B cell (primary cell): ENCODE data around the gene ADAMTS17. TPM values are rescaled to one million over a fixed set of nuclear protein-coding genes. Genes with fewer than 3 reads are reported as not detected.

Experiments
- ATAC-seq: fragments of 200-7000 bp; cut with Tn5 transposase; one replicate; pipeline ENCODE4 v1.10.0; 2021; ENCODE audit warnings: low read depth, mild to moderate bottlenecking, moderate number of reproducible peaks, moderate library complexity
- CTCF ChIA-PET: fragments of 350-600 bp; sonication (Branson Sonifier 250); formaldehyde crosslinking; loops from one replicate; lab custom pipeline; 2021; ENCODE audit warnings: antibody characterized with exemption, inconsistent platforms; lab: Charles Lee
- POLR2A ChIA-PET: fragments of 350-600 bp; sonication (Branson Sonifier 250); formaldehyde crosslinking; loops from one replicate; lab custom pipeline; 2021; ENCODE audit warnings: antibody characterized with exemption; lab: Charles Lee
- DNase-seq: peaks from one replicate; pipeline ENCODE4 v3.0.0; 2013
- H2AFZ ChIP-seq: 2 replicates; pipeline ENCODE4 v1.6.1; 2012; ENCODE audit warnings: mild to moderate bottlenecking, low read depth, low read length; ENCODE audit not compliant: insufficient read depth, poor library complexity, severe bottlenecking
- H3K27ac ChIP-seq, 2 donors: 1 replicate in 1 of 2; 2 replicates in 1 of 2; pipeline ENCODE4 v1.5.1; 2012 to 2013; ENCODE audit warnings: low read length in 2 of 2, mild to moderate bottlenecking in 2 of 2, moderate library complexity in 1 of 2
- H3K27me3 ChIP-seq, 4 experiments: fragments of 200-600 bp in 1 of 4; sonication (generic) in 1 of 4; replicated peaks in 1 of 4; 1 replicate in 2 of 4; 2 replicates in 2 of 4; pipeline versions ENCODE4 v1.6.1 to v1.7.0; 2013 to 2016; ENCODE audit warnings: low read length in 3 of 4, mild to moderate bottlenecking in 2 of 4, mixed read lengths in 1 of 4, moderate library complexity in 1 of 4; ENCODE audit not compliant: insufficient read depth in 4 of 4, control insufficient read depth in 3 of 4; ENCODE audit errors: control extremely low read depth in 1 of 4
- H3K36me3 ChIP-seq, 2 experiments: replicated peaks in 1 of 2; 1 replicate in 1 of 2; 2 replicates in 1 of 2; pipeline versions ENCODE4 v1.6.1 to v1.7.1; 2013; ENCODE audit warnings: low read length in 1 of 2; ENCODE audit not compliant: insufficient read depth in 2 of 2, control insufficient read depth in 1 of 2; ENCODE audit errors: control extremely low read depth in 1 of 2, extremely low read depth in 1 of 2
- H3K4me1 ChIP-seq, 2 donors: fragments of 200-600 bp in 1 of 2; sonication (generic) in 1 of 2; 1 replicate in 1 of 2; 2 replicates in 1 of 2; pipeline versions ENCODE4 v1.5.1 to v1.6.1; 2013 to 2017; ENCODE audit warnings: low read length in 2 of 2; ENCODE audit not compliant: control insufficient read depth in 2 of 2, insufficient read depth in 2 of 2
- H3K4me2 ChIP-seq: replicated peaks from 2 replicates; pipeline ENCODE3; 2012; ENCODE audit warnings: mild to moderate bottlenecking, low read depth, low read length; ENCODE audit not compliant: poor library complexity, severe bottlenecking
- H3K4me3 ChIP-seq, 5 experiments: fragments of 200-600 bp in 1 of 5; sonication (generic) in 1 of 5; 1 replicate in 3 of 5; 2 replicates in 2 of 5; pipeline versions ENCODE4 v1.5.1 to v1.7.0; 2011 to 2016; ENCODE audit warnings: low read length in 4 of 5, mild to moderate bottlenecking in 4 of 5, low read depth in 2 of 5, control low read depth in 1 of 5, moderate library complexity in 1 of 5; ENCODE audit not compliant: insufficient read depth in 1 of 5; ENCODE audit errors: control extremely low read depth in 1 of 5, extremely low read depth in 1 of 5
- H3K79me2 ChIP-seq: fragments of 200-600 bp; sonication (generic); one replicate; pipeline ENCODE4 v1.6.0; 2016; ENCODE audit warnings: low read length; ENCODE audit not compliant: control insufficient read depth, insufficient read depth
- H3K9ac ChIP-seq: fragments of 200-600 bp; sonication (generic); 2 replicates; pipeline ENCODE4 v1.6.1; 2017; ENCODE audit warnings: mild to moderate bottlenecking, low read length, moderate library complexity
- H3K9me3 ChIP-seq, 3 donors: one replicate each; pipeline versions ENCODE4 v1.6.1 to v1.7.1; 2013; ENCODE audit warnings: low read length in 2 of 3; ENCODE audit not compliant: control insufficient read depth in 2 of 3, insufficient read depth in 1 of 3; ENCODE audit errors: control extremely low read depth in 1 of 3
- H4K20me1 ChIP-seq: 2 replicates; pipeline ENCODE4 v1.6.0; 2012; ENCODE audit warnings: mild to moderate bottlenecking, low read length; ENCODE audit not compliant: insufficient read depth, control insufficient read depth, poor library complexity, severe bottlenecking
- H3K27ac Mint-ChIP-seq: one replicate; pipeline ENCODE4 v1.8.0; 2021; ENCODE audit warnings: mixed read lengths
- H3K27me3 Mint-ChIP-seq: one replicate; pipeline ENCODE4 v1.8.0; 2021; ENCODE audit warnings: mixed read lengths
- H3K4me1 Mint-ChIP-seq: one replicate; pipeline ENCODE4 v1.8.0; 2021; ENCODE audit warnings: mixed read lengths
- H3K4me3 Mint-ChIP-seq: one replicate; pipeline ENCODE4 v1.8.0; 2021; ENCODE audit warnings: mixed read lengths
- H3K9me3 Mint-ChIP-seq: one replicate; pipeline ENCODE4 v1.8.0; 2022; ENCODE audit warnings: mixed read lengths; ENCODE audit not compliant: insufficient read depth
- CTCF ChIP-seq: fragments of 200-600 bp; IDR thresholded peaks from one replicate; pipeline ENCODE4 v1.8.0; 2022; ENCODE audit warnings: antibody characterized with exemption, mild to moderate bottlenecking
- EZH2 ChIP-seq: IDR thresholded peaks from 2 replicates; pipeline ENCODE4 v1.6.1; 2012; ENCODE audit warnings: borderline replicate concordance, low read depth, mild to moderate bottlenecking, moderate library complexity, low read length; ENCODE audit not compliant: insufficient read depth, poor library complexity, severe bottlenecking
- WGBS: methylation state at CpG from one replicate; pipeline ENCODE4 v1.1.5; 2013; ENCODE audit warnings: missing lambda C conversion rate; ENCODE audit not compliant: insufficient coverage; 5-methylcytosine and 5-hydroxymethylcytosine counted together
- intact Hi-C: fragments of 100-400 bp; cut with micrococcal nuclease; formaldehyde crosslinking; loops from one replicate; pipeline ENCODE4 v1.10.0; 2022
- polyA plus RNA-seq: library from polyadenylated mRNA; depleted of rRNA; stranded (reverse); fragments of >200 nt; gene quantifications from 2 replicates; pipeline ENCODE4 v1.2.3, GENCODE V29; 2012
- total RNA-seq, 2 donors: library from RNA; stranded (reverse); fragments of 120-200 nt in 1 of 2; gene quantifications; 1 replicate in 1 of 2; 2 replicates in 1 of 2; pipeline versions ENCODE4 v1.2.3 to v1.2.4, GENCODE V29; 2013 to 2022

ADAMTS17 gene
- total and polyA plus RNA-seq, 2 donors (not counting 1 experiment from before 2014, with no cell fraction given) = 0.10 TPM; not detected in 1

- Mint-ChIP-seq H3K4me3 (no peak overlapping the region), H3K9me3 (peaks cover 19% of the 10 kb centered on the region), H3K4me1 (no peaks in the 10 kb centered on the region), H3K27ac (no peak overlapping the region), H3K27me3 (peaks cover 10% of the 10 kb centered on the region)
- DNase-seq = no peak
- 70% methylated on average over 5 of the region's 6 CpGs for WGBS
- TF ChIP-seq CTCF (no peak), EZH2 (no peak)
- Histone ChIP-seq H4K20me1 (no peaks in the 10 kb centered on the region), H3K27ac (no peak overlapping the region), H3K4me1 (no peaks in the 10 kb centered on the region), H2AFZ (no peak overlapping the region), H3K9ac (no peak overlapping the region), H3K79me2 (no peaks in the 10 kb centered on the region), H3K4me2 (no peak overlapping the region), H3K4me3 (no peak overlapping the region), H3K27me3 (peaks cover 0 to 3% (median 0%) of the 10 kb centered on the region in 4 experiments), H3K9me3 (peaks cover 5 to 11% (median 10%) of the 10 kb centered on the region in 3 donors), H3K36me3 (no peaks in the 10 kb centered on the region)
- CTCF ChIA-PET = no interaction called here
- no peak for ATAC-seq
- intact Hi-C loops = no loop called here
- POLR2A ChIA-PET = no interaction called here
These were observed 66.1 kb downstream of the ADAMTS17 start for GRCh38 chr15:100275641-100276040.

GRCh38 chr15:100269831-100270230 is 71.9 kb downstream of the ADAMTS17 start:
- no peak overlapping the region for H3K4me3 Mint-ChIP-seq
- no peak overlapping the region for H3K27ac Mint-ChIP-seq
- H3K4me1 ChIP-seq = no peaks in the 10 kb centered on the region
- H3K36me3 ChIP-seq = no peaks in the 10 kb centered on the region
- no peak for DNase-seq
- peaks cover 5 to 10% (median 9%) of the 10 kb centered on the region in 3 donors for H3K9me3 ChIP-seq
- ChIA-PET CTCF (no interaction called here), POLR2A (no interaction called here)
- WGBS = 74% methylated on average over 3 of the region's 3 CpGs
- no peak for ATAC-seq
- H3K9ac ChIP-seq = no peak overlapping the region
- TF ChIP-seq CTCF (no peak), EZH2 (no peak)
- H3K4me2 ChIP-seq = no peak overlapping the region
- H3K27me3 Mint-ChIP-seq = no peaks in the 10 kb centered on the region
- peaks cover 19% of the 10 kb centered on the region for H3K9me3 Mint-ChIP-seq
- H3K79me2 ChIP-seq = no peaks in the 10 kb centered on the region
- no peak overlapping the region for H2AFZ ChIP-seq
- intact Hi-C loops = no loop called here
- H3K27me3 ChIP-seq = no peaks in the 10 kb centered on the region
- H3K27ac ChIP-seq = no peak overlapping the region
- no peaks in the 10 kb centered on the region for H3K4me1 Mint-ChIP-seq
- no peak overlapping the region for H3K4me3 ChIP-seq
- no peaks in the 10 kb centered on the region for H4K20me1 ChIP-seq
